IPS DF 6.9 (cell line): Measurements from ENCODE around the gene OR10A6.

Experiments
- DNase-seq: peaks from one replicate; pipeline ENCODE4 v3.0.0-alpha.2; 2013; ENCODE audit warnings: low read depth, low spot score
- H3K27ac ChIP-seq: one replicate; pipeline ENCODE4 v1.5.1; 2013; ENCODE audit warnings: low read length, control low read depth
- H3K27me3 ChIP-seq: 2 replicates; pipeline ENCODE4 v1.6.1; 2013; ENCODE audit warnings: mild to moderate bottlenecking, low read length; ENCODE audit not compliant: control insufficient read depth, insufficient read depth
- H3K36me3 ChIP-seq: 2 replicates; pipeline ENCODE4 v1.6.1; 2013; ENCODE audit warnings: low read length; ENCODE audit not compliant: control insufficient read depth, insufficient read depth
- H3K4me1 ChIP-seq: 2 replicates; pipeline ENCODE4 v1.6.1; 2013; ENCODE audit warnings: low read length; ENCODE audit not compliant: control insufficient read depth, insufficient read depth
- H3K4me3 ChIP-seq: 2 replicates; pipeline ENCODE4 v1.5.1; 2013; ENCODE audit warnings: mild to moderate bottlenecking, low read length
- H3K9me3 ChIP-seq: 2 replicates; pipeline ENCODE4 v1.6.1; 2013; ENCODE audit warnings: low read length, inconsistent platforms; ENCODE audit not compliant: control insufficient read depth, insufficient read depth
- WGBS: extraction: QIAGEN DNeasy Blood & Tissue Kit; methylation state at CpG from one replicate; pipeline ENCODE4 v1.1.7; 2013; ENCODE audit warnings: mixed read lengths, missing lambda C conversion rate; ENCODE audit not compliant: insufficient read length, insufficient coverage; 5-methylcytosine and 5-hydroxymethylcytosine counted together

The OR10A6 gene

DNA sequence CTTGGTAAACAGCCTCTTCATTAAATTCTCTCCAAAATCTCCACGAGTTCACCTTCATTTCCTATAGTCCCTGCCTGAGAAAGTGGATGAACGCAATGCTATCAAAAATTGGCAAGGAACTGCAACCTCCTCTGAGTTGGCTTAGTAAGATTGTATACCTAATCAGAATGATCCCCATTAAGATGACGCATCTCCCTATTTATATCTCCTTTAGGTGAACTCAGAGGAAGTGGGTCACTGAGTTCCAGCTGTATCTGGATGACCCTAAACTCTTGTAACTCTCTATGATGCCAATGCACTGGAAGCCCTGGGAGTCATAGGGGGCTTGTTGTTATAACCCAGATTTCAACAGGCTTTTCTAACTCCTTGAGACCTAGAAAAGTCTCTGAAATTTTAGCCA lies 48.2 kb downstream of the OR10A6 start:
- Histone ChIP-seq H3K27ac (no peak overlapping the region), H3K4me1 (no peaks in the 10 kb centered on the region), H3K4me3 (no peak overlapping the region), H3K36me3 (no peaks in the 10 kb centered on the region), H3K27me3 (no peaks in the 10 kb centered on the region), H3K9me3 (no peaks in the 10 kb centered on the region)
- no peak for DNase-seq
- no CpG with 5 or more reads among the region's 3 CpGs for WGBS
